ENCODE data around the gene FKRP.
A peak's percentile ranks its signal among the peaks of the same experiment; 100 is the strongest.

FKRP gene

GRCh38 chr19:46726551-46726950 lies 19.3 kb upstream of the FKRP start:
- TF ChIP-seq FOXM1 (IDR thresholded peaks at IDR 0.05; ENCODE audit: borderline replicate concordance, low read depth) (no peak), MAX (IDR thresholded peaks at IDR 0.05) (no peak), TAF1 (IDR thresholded peaks at IDR 0.05; ENCODE audit: low read depth) (no peak), REST (IDR thresholded peaks at IDR 0.05; ENCODE audit: low read depth) (no peak), TCF12 (IDR thresholded peaks at IDR 0.05; ENCODE audit: low read depth) (no peak), USF1 (IDR thresholded peaks at IDR 0.05) (no peak), RAD21 (IDR thresholded peaks at IDR 0.05; ENCODE audit: low read depth) (no peak), CREB1 (IDR thresholded peaks at IDR 0.05; ENCODE audit: low read depth) (no peak), NFIC (IDR thresholded peaks at IDR 0.05) (no peak), EP300 (IDR thresholded peaks at IDR 0.05; ENCODE audit: borderline replicate concordance) (no peak), CEBPB (IDR thresholded peaks at IDR 0.05) (no peak), EGR1 (IDR thresholded peaks at IDR 0.05) (no peak), TEAD4 (IDR thresholded peaks at IDR 0.05) (no peak), ZBTB7A (IDR thresholded peaks at IDR 0.05; ENCODE audit: low read depth) (no peak), YY1 (IDR thresholded peaks at IDR 0.05; ENCODE audit: low read depth) (no peak)

- TF ChIP-seq NFIC (IDR thresholded peaks at IDR 0.05) (no peak), REST (IDR thresholded peaks at IDR 0.05; ENCODE audit: low read depth) (no peak), MAX (IDR thresholded peaks at IDR 0.05) (no peak), EGR1 (IDR thresholded peaks at IDR 0.05) (no peak)
Observed at GRCh38 chr19:46726971-46727501, 18.8 kb upstream of the FKRP start.

- TF ChIP-seq USF1 (IDR thresholded peaks at IDR 0.05) (no peak), CREB1 (IDR thresholded peaks at IDR 0.05; ENCODE audit: low read depth) (no peak), EP300 (IDR thresholded peaks at IDR 0.05; ENCODE audit: borderline replicate concordance) (no peak), ZBTB7A (IDR thresholded peaks at IDR 0.05; ENCODE audit: low read depth) (no peak), TCF12 (IDR thresholded peaks at IDR 0.05; ENCODE audit: low read depth) (no peak), NFIC (IDR thresholded peaks at IDR 0.05) (no peak), EGR1 (IDR thresholded peaks at IDR 0.05) (no peak)
Observed at GRCh38 chr19:46727757-46728156, 18.1 kb upstream of the FKRP start.

GRCh38 chr19:46728208-46728607 lies 17.6 kb upstream of the FKRP start:
- TF ChIP-seq ZBTB7A (IDR thresholded peaks at IDR 0.05; ENCODE audit: low read depth) = peak; percentile 28; the same call in 1 of the 2 replicates
- no peak for TF ChIP-seq CEBPB (IDR thresholded peaks at IDR 0.05)

GRCh38 chr19:46728693-46729339 lies 17.0 kb upstream of the FKRP start:
- no peak for TF ChIP-seq FOXM1 (IDR thresholded peaks at IDR 0.05; ENCODE audit: borderline replicate concordance, low read depth)
- TF ChIP-seq RAD21 (IDR thresholded peaks at IDR 0.05; ENCODE audit: low read depth) = peak; percentile 42; the same call in 1 of the 2 replicates

GRCh38 chr19:46729696-46730095 lies 16.2 kb upstream of the FKRP start:
- TF ChIP-seq USF1 (IDR thresholded peaks at IDR 0.05) (no peak), MAX (IDR thresholded peaks at IDR 0.05) (no peak), CEBPB (IDR thresholded peaks at IDR 0.05) (no peak)
